Common myeloid progenitor, CD34-positive (primary cell): ENCODE results near the gene SCN4A.
A peak's percentile ranks its signal among the peaks of the same experiment; 100 is the strongest.

Experiments
- CTCF ChIA-PET: fragments of 350-600 bp; sonication (Branson Sonifier 250); formaldehyde crosslinking; loops from one replicate; lab custom pipeline; 2021; ENCODE audit warnings: antibody characterized with exemption; lab: Charles Lee
- POLR2A ChIA-PET: fragments of 350-600 bp; sonication (Branson Sonifier 250); formaldehyde crosslinking; loops from one replicate; lab custom pipeline; 2021; ENCODE audit warnings: antibody characterized with exemption; lab: Charles Lee
- DNase-seq, 3 donors: peaks; one replicate each; pipeline versions ENCODE4 v3.0.0 to v3.0.0-alpha.2; 2013
- H3K27ac ChIP-seq, 2 experiments: 1 replicate in 1 of 2; 2 replicates in 1 of 2; pipeline ENCODE4 v1.7.0; 2013; ENCODE audit warnings: inconsistent platforms in 2 of 2, low read length in 2 of 2, mild to moderate bottlenecking in 2 of 2, low read depth in 1 of 2, moderate library complexity in 1 of 2; ENCODE audit not compliant: severe bottlenecking in 2 of 2, insufficient read depth in 1 of 2, poor library complexity in 1 of 2
- H3K27me3 ChIP-seq, 5 experiments: replicated peaks in 2 of 5; 1 replicate in 3 of 5; 2 replicates in 2 of 5; pipeline versions ENCODE4 v1.6.1 to v1.7.0; 2013; ENCODE audit warnings: low read length in 4 of 5, mild to moderate bottlenecking in 2 of 5, moderate library complexity in 2 of 5, inconsistent platforms in 1 of 5; ENCODE audit not compliant: insufficient read depth in 5 of 5, control insufficient read depth in 4 of 5
- H3K36me3 ChIP-seq, 4 experiments: 1 replicate in 2 of 4; 2 replicates in 2 of 4; pipeline versions ENCODE4 v1.6.1 to v1.7.0; 2013; ENCODE audit warnings: low read length in 3 of 4, control low read depth in 1 of 4, mild to moderate bottlenecking in 1 of 4; ENCODE audit not compliant: control insufficient read depth in 4 of 4, insufficient read depth in 4 of 4
- H3K4me1 ChIP-seq, 4 experiments: 1 replicate in 3 of 4; 2 replicates in 1 of 4; pipeline versions ENCODE4 v1.6.1 to v1.7.1; 2013; ENCODE audit warnings: low read length in 3 of 4, mild to moderate bottlenecking in 3 of 4, control low read depth in 1 of 4, inconsistent platforms in 1 of 4, moderate library complexity in 1 of 4; ENCODE audit not compliant: control insufficient read depth in 4 of 4, insufficient read depth in 4 of 4; ENCODE audit errors: control extremely low read depth in 1 of 4
- H3K4me3 ChIP-seq, 7 experiments: 1 replicate in 4 of 7; 2 replicates in 3 of 7; pipeline versions ENCODE4 v1.5.1 to v1.7.0; 2013; ENCODE audit warnings: mild to moderate bottlenecking in 7 of 7, low read length in 6 of 7, moderate library complexity in 6 of 7, inconsistent platforms in 2 of 7, low read depth in 2 of 7, control low read depth in 1 of 7; ENCODE audit not compliant: insufficient read depth in 4 of 7, control insufficient read depth in 1 of 7; ENCODE audit errors: extremely low read depth in 1 of 7
- H3K9me3 ChIP-seq, 5 experiments: 1 replicate in 4 of 5; 2 replicates in 1 of 5; pipeline versions ENCODE4 v1.6.1 to v1.7.1; 2013; ENCODE audit warnings: low read length in 4 of 5, mild to moderate bottlenecking in 2 of 5, inconsistent platforms in 1 of 5, low read depth in 1 of 5, moderate library complexity in 1 of 5; ENCODE audit not compliant: control insufficient read depth in 4 of 5, insufficient read depth in 2 of 5; ENCODE audit errors: control extremely low read depth in 1 of 5
- WGBS: methylation state at CpG from one replicate; pipeline ENCODE4 v1.1.5; 2013; ENCODE audit not compliant: insufficient coverage; 5-methylcytosine and 5-hydroxymethylcytosine counted together

The SCN4A gene

DNA sequence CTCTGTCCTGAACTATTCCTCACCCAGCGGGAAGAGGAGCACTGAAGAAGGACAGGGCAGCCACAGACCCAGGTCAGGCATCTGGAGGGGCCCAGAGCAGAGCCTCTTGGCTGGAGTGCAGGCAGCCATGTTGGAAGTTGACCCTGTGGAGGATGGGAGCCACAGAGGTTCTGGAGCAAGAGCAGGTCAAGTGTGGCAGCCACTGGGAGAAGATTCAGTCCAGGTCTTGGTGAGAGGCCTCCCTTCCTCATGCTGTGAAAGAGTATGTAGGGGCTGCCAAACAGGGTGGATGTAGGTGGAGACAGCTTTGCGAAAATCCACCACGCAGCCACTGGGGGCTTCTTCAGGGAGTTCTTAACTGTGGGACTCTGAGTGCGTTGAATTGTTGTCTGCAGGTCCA lies 40.0 kb downstream of the SCN4A start:
- no peaks in the 10 kb centered on the region for H3K9me3 ChIP-seq
- H3K27ac ChIP-seq, result peak overlapping the region in 1 of 2 experiments; percentile 34
- CTCF ChIA-PET, result interaction anchor here (0.7 to 7.3 kb wide), 14 partner anchors 10 to 109 kb away, joined by 3 to 63 read pairs (median 4); partner anchors contain the start of gene GH1
- POLR2A ChIA-PET, result interaction anchor here (0.6 kb wide), 1 partner anchor 13 kb away, joined by 3 read pairs; no protein-coding TSS in a partner anchor
- no peaks in the 10 kb centered on the region for H3K27me3 ChIP-seq
- H3K4me3 ChIP-seq, result peak overlapping the region in 5 of 7 experiments; percentile 25 to 85 (median 71)
- WGBS, result 93% methylated on average over 3 of the region's 4 CpGs
- peaks cover 2 to 27% (median 13%) of the 10 kb centered on the region in 4 experiments for H3K36me3 ChIP-seq
- peak in 1 of 3 donors; percentile 18 for DNase-seq
- peaks cover 0 to 29% (median 27%) of the 10 kb centered on the region in 4 experiments for H3K4me1 ChIP-seq

DNA sequence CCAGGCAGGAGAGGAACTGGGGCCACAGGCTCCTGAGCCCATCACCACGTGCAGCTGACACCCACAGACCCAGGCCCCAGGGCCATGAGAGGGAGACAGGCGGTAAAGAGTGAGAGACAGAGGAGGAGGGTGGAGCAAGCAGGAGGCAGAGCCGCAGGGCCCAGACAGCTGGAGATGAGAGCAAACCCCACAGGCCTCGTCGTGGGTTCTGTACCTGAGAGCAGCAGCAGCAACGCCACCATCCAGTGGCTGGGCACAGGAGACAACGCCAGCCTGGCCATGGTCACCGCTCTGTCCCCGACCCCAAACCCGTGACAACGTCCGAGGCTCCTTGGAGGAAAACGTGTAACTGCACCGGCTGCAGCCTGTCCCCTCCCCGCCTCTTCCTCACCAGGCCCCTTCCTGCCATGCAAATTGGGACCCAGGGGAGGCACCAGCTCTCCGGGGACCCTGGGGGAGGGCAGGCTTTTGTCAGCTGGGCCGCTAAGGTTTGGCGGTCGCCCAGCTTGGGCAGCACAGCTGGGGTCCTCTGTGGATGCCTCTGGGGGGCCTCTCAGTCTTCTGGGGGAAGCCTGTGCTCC lies 40.6 kb downstream of the SCN4A start, which contains the start of gene CD79B:
TSS of gene CD79B (minus strand) at position 351 of the 581 bp plus-strand sequence. CDS start at position 281, 70 bp downstream.
- peak in 2 of 3 donors; percentile 44 to 48 for DNase-seq
- no peaks in the 10 kb centered on the region for H3K27me3 ChIP-seq
- peaks cover 0 to 29% (median 27%) of the 10 kb centered on the region in 4 experiments for H3K4me1 ChIP-seq
- ChIA-PET POLR2A (interaction anchor here (0.6 kb wide), 2 partner anchors 12 to 125 kb away, joined by 3 to 7 read pairs; no protein-coding TSS in a partner anchor), CTCF (interaction anchor here (0.8 to 7.3 kb wide), 14 partner anchors 10 to 110 kb away, joined by 3 to 63 read pairs (median 5); partner anchors contain the start of gene GH1)
- under 1% methylated on average over 16 of the region's 19 CpGs for WGBS
- H3K4me3 ChIP-seq, result peak within 1 kb of the TSS in 6 of 7 experiments; percentile 52 to 85 (median 68)
- H3K27ac ChIP-seq, result peak within 1 kb of the TSS in 1 of 2 experiments; percentile 34
- H3K36me3 ChIP-seq, result peaks cover 2 to 28% (median 13%) of the 10 kb centered on the region in 4 experiments
- H3K9me3 ChIP-seq, result no peaks in the 10 kb centered on the region

DNA sequence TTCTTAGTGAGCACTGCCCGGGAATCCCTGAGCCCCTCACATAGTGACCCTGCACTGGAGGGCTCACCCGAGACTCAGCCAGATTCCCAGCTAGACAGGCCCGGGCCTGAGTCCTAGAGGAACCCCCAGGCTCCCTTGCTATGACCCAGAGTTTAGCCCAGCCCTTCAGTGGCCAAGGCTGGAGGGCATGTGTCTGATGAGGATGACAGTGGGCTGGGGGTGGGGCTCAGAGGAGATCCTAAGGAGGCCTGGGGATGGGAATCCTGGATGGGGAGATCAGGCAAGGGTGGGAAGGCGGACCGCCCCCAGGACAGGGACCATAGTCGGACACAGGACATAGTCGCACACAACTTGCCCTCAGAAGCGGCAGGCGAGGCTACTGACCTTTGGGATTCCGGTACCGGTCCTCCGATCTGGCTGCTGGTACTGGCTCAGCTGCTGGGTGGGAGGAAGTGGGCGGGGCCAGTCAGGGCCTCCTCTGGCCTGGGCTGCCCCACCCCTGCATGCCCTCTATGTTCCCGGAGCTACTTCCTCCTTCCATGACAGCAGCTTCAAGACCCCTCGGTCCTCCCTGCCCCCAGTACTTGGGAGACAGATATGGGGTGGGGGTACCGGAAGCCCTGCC lies 41.7 kb downstream of the SCN4A start:
- Histone ChIP-seq H3K4me3 (peak overlapping the region in 6 of 7 experiments; percentile 52 to 85 (median 68)), H3K9me3 (no peaks in the 10 kb centered on the region), H3K4me1 (peaks cover 0 to 29% (median 27%) of the 10 kb centered on the region in 4 experiments), H3K36me3 (peaks cover 2 to 28% (median 13%) of the 10 kb centered on the region in 4 experiments), H3K27ac (peak overlapping the region in 1 of 2 experiments; percentile 34), H3K27me3 (no peaks in the 10 kb centered on the region)
- POLR2A ChIA-PET, result interaction anchor here (1.0 kb wide), 1 partner anchor 88 kb away, joined by 4 read pairs; no protein-coding TSS in a partner anchor
- CTCF ChIA-PET, result interaction anchor here (0.7 to 7.3 kb wide), 11 partner anchors 11 to 95 kb away, joined by 3 to 63 read pairs (median 6); partner anchors contain the start of gene GH1
- WGBS, result 37% methylated on average over 11 of the region's 16 CpGs
- DNase-seq, result peak; percentile 60 to 74 (median 72)

DNA sequence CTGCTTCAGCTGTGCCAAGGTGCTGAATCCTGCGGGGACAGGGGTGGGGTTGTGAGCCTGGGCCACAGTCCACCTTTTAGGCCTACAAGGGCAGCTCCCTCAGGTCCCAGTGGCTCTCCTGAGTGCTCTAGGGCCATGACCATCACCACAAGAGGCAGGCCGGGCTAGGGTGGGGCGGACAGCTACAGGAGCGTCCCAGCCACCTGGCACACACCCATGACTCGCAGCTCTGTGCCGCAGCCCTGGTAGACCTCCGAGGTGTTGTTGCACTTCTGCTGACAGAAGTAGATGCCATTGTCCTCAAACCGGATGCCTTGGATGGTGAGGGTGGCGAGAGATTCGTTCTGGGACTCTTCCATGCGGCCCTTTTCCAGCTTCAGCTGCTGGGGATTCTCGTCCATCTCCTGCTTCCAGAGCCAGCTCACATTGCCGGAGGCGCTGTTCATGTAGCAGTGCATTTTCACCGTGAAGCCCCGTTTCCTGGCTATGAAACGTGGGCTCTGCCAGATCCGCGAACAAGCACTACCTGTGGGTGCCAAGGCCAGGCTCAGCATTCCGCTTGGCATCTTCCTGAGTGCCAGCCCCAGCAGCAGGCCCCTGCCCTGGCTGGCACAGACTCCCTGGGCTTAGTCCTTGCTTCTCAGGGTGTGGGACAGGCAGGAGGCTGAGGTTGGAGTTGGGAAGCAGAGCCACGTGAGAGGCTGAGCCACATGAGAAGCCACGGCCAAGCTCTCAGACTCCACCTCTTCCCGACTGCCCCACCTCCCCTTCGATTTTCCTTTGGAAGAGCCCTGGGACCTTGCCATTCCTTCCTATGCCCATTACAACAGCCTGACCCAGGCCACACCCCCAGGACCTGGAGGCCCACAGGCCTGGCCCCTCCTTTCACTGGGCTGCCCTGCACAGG lies 42.6 kb downstream of the SCN4A start:
- H3K27ac ChIP-seq, result no peak overlapping the region
- CTCF ChIA-PET, result interaction anchor here (1.0 to 7.3 kb wide), 10 partner anchors 10 to 204 kb away, joined by 3 to 63 read pairs (median 8); partner anchors contain the start of gene GH1
- POLR2A ChIA-PET, result interaction anchor here (0.5 kb wide), 1 partner anchor 90 kb away, joined by 3 read pairs; the partner anchor contains the start of gene ICAM2

DNA sequence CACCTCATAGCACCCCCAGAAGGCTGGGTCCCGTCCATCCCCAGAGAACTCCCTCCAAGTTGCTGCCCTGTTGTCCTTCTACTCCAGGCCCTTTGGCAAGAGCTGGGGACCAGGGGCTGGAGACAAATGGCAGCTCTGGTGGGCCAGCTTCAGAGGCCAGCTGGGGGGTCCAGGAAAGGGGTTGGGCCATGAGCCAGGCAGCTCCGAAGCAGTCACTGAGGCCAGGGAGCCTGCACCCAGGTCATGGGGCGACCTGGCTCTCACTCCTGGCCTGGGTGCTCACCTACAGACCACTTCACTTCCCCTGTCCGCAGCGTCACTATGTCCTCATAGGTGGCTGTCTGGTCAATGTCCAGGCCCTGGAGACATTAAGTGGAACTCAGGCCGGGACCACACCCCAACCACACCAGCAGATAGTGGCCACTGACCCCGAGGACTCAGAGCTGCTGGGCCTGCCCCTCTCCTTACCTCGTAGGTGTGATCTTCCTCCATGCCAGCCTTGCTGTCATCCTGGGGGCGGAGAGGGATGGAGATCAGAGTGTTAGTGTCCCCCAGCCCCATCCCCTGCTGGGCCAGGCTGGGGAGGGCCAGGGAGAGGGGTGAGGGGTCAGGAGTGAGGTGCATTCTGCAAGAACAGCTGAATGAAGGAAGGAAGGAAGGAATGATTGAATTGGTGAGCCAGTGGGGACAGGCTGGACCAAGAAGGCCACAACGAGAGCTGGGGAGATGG lies 43.6 kb downstream of the SCN4A start:
- 96% methylated on average over 7 of the region's 10 CpGs for WGBS
- peaks cover 2 to 28% (median 13%) of the 10 kb centered on the region in 4 experiments for H3K36me3 ChIP-seq
- H3K4me1 ChIP-seq, result peaks cover 0 to 29% (median 25%) of the 10 kb centered on the region in 4 experiments
- DNase-seq, result no peak
- H3K4me3 ChIP-seq, result no peak overlapping the region
- H3K27ac ChIP-seq, result no peak overlapping the region
- no peaks in the 10 kb centered on the region for H3K27me3 ChIP-seq
- H3K9me3 ChIP-seq, result no peaks in the 10 kb centered on the region
- CTCF ChIA-PET, result interaction anchor here (1.0 to 7.3 kb wide), 9 partner anchors 9 to 204 kb away, joined by 3 to 63 read pairs (median 4); partner anchors contain the start of gene GH1
- POLR2A ChIA-PET, result interaction anchor here (0.5 to 0.6 kb wide), 2 partner anchors 91 to 246 kb away, joined by 3 read pairs; partner anchors contain the start of gene ICAM2

More for the DNA sequence above, 42.6 kb downstream of the SCN4A start:
- H3K4me1 ChIP-seq, result peaks cover 0 to 29% (median 27%) of the 10 kb centered on the region in 4 experiments
- WGBS, result 95% methylated on average over 23 of the region's 24 CpGs
- H3K27me3 ChIP-seq, result no peaks in the 10 kb centered on the region
- H3K9me3 ChIP-seq, result no peaks in the 10 kb centered on the region
- peaks cover 2 to 28% (median 13%) of the 10 kb centered on the region in 4 experiments for H3K36me3 ChIP-seq
- H3K4me3 ChIP-seq, result peak overlapping the region in 1 of 7 experiments; percentile 72
- no peak for DNase-seq
